Psoas muscle (tissue), 8 donors: Measurements from ENCODE around the gene DBN1. TPM values are rescaled to one million over a fixed set of nuclear protein-coding genes. Genes with fewer than 3 reads are reported as not detected.
A peak's percentile ranks its signal among the peaks of the same experiment; 100 is the strongest.

Experiments used
- ATAC-seq, 4 donors: fragments of 200-7000 bp; cut with Tn5 transposase; one replicate each; pipeline ENCODE4 v1.9.1; 2020; ENCODE audit warnings: moderate library complexity in 3 of 4, mild to moderate bottlenecking in 2 of 4
- DNase-seq, 2 donors: peaks; one replicate each; pipeline ENCODE4 v3.0.0-alpha.2; 2020
- H3K27ac ChIP-seq: fragments of 200-600 bp; one replicate; pipeline ENCODE4 v1.8.0; 2022
- H3K27me3 ChIP-seq, 3 donors: fragments of 200-600 bp in 1 of 3; one replicate each; pipeline versions ENCODE4 v1.6.1 to v1.8.0; 2013 to 2022; ENCODE audit warnings: low read length in 2 of 3, mild to moderate bottlenecking in 2 of 3, moderate library complexity in 1 of 3; ENCODE audit not compliant: insufficient read depth in 3 of 3
- H3K36me3 ChIP-seq, 2 donors: fragments of 200-600 bp in 1 of 2; one replicate each; pipeline versions ENCODE4 v1.6.1 to v1.8.0; 2013 to 2022; ENCODE audit warnings: low read depth in 1 of 2, mild to moderate bottlenecking in 1 of 2, moderate library complexity in 1 of 2; ENCODE audit not compliant: insufficient read depth in 1 of 2
- H3K4me1 ChIP-seq: fragments of 200-600 bp; one replicate; pipeline ENCODE4 v1.8.0; 2022
- H3K4me3 ChIP-seq: fragments of 200-600 bp; one replicate; pipeline ENCODE4 v1.8.0; 2022; ENCODE audit warnings: mild to moderate bottlenecking
- H3K9me3 ChIP-seq: fragments of 200-600 bp; one replicate; pipeline ENCODE4 v1.8.0; 2022
- WGBS, 3 donors: extraction: QIAGEN DNeasy Blood & Tissue Kit; methylation state at CpG; one replicate each; pipeline versions ENCODE4 v1.1.6 to v1.1.7; 2013; 5-methylcytosine and 5-hydroxymethylcytosine counted together
- intact Hi-C, 2 donors: fragments of 100-400 bp; cut with DNase I; formaldehyde crosslinking; loops; one replicate each; pipeline versions ENCODE4 v1.11.0 to v1.14.2; 2022
- polyA plus RNA-seq, 3 donors: library from polyadenylated mRNA; stranded (reverse); fragments of 200-250 nt; gene quantifications; one replicate each; pipeline ENCODE4 v1.2.3, GENCODE V29; 2013
- total RNA-seq, 4 donors: library from RNA; stranded (reverse); fragmentation: NEBNext Ultra II Directional in 2 of 4; extraction: Animal tissue kit (Norgen Biotek cat#: 25700) in 2 of 4; gene quantifications; one replicate each; pipeline versions ENCODE4 v1.2.1 to v1.2.4, GENCODE V29; 2021 to 2023
- TF ChIP-seq, protein P1 (sequence below): fragments of 200-600 bp; IDR thresholded peaks from one replicate; pipeline ENCODE4 v1.8.0; 2022; ENCODE audit warnings: antibody characterized with exemption
- donor health status: healthy with polysubstance abuse.
- donor health status: DM: no; HTN: no; CAD: no; lungs with moderate emphysema.
- donor health status: Bipolar disorder and iron deficiency.
- donor health status: healthy.
- donor health status: DM: yes; HTN: yes; CAD: no.
- donor health status: DM: no; HTN: no; CAD: no.
- donor health status: DM: no; HTN: no; CAD: no.
- donor health status: DM: yes; HTN: yes; CAD: no.

Gene DBN1
- total and polyA plus RNA-seq, 7 donors, result 8.1 to 28.4 (median 20.8) TPM

GRCh38 chr5:177496070-177496726 is 22.8 kb upstream of the DBN1 start:
- no peak for DNase-seq
- WGBS, 3 donors, result 18 to 28% (median 26%) methylated on average over 12 of the region's 12 CpGs
- H3K4me1 ChIP-seq, result peaks cover 39% of the 10 kb centered on the region
- intact Hi-C loops, result no loop called here
- peaks cover 0 to 34% of the 10 kb centered on the region in 2 donors for H3K36me3 ChIP-seq
- H3K27ac ChIP-seq, result peak overlapping the region; percentile 94
- H3K4me3 ChIP-seq, result peak overlapping the region; percentile 85
- peak in 1 of 4 donors; percentile 1 for ATAC-seq
- H3K27me3 ChIP-seq, result no peaks in the 10 kb centered on the region
- no peaks in the 10 kb centered on the region for H3K9me3 ChIP-seq
- TF ChIP-seq, protein P1, sequence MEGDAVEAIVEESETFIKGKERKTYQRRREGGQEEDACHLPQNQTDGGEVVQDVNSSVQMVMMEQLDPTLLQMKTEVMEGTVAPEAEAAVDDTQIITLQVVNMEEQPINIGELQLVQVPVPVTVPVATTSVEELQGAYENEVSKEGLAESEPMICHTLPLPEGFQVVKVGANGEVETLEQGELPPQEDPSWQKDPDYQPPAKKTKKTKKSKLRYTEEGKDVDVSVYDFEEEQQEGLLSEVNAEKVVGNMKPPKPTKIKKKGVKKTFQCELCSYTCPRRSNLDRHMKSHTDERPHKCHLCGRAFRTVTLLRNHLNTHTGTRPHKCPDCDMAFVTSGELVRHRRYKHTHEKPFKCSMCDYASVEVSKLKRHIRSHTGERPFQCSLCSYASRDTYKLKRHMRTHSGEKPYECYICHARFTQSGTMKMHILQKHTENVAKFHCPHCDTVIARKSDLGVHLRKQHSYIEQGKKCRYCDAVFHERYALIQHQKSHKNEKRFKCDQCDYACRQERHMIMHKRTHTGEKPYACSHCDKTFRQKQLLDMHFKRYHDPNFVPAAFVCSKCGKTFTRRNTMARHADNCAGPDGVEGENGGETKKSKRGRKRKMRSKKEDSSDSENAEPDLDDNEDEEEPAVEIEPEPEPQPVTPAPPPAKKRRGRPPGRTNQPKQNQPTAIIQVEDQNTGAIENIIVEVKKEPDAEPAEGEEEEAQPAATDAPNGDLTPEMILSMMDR, result peak; percentile 30

GRCh38 chr5:177495243-177496060 is 22.0 kb upstream of the DBN1 start:
- peaks cover 39% of the 10 kb centered on the region for H3K4me1 ChIP-seq
- H3K27ac ChIP-seq, result peak overlapping the region; percentile 94
- peaks cover 0 to 42% of the 10 kb centered on the region in 2 donors for H3K36me3 ChIP-seq
- ATAC-seq, result no peak
- TF ChIP-seq, protein P1, result no peak
- peak; percentile 67 to 74 for DNase-seq
- peak overlapping the region; percentile 85 for H3K4me3 ChIP-seq
- intact Hi-C loops, result no loop called here
- H3K9me3 ChIP-seq, result no peaks in the 10 kb centered on the region
- no peaks in the 10 kb centered on the region for H3K27me3 ChIP-seq
- 44 to 49% (median 46%) methylated on average over 12 to 14 of the region's 14 CpGs for WGBS, 3 donors

DNA sequence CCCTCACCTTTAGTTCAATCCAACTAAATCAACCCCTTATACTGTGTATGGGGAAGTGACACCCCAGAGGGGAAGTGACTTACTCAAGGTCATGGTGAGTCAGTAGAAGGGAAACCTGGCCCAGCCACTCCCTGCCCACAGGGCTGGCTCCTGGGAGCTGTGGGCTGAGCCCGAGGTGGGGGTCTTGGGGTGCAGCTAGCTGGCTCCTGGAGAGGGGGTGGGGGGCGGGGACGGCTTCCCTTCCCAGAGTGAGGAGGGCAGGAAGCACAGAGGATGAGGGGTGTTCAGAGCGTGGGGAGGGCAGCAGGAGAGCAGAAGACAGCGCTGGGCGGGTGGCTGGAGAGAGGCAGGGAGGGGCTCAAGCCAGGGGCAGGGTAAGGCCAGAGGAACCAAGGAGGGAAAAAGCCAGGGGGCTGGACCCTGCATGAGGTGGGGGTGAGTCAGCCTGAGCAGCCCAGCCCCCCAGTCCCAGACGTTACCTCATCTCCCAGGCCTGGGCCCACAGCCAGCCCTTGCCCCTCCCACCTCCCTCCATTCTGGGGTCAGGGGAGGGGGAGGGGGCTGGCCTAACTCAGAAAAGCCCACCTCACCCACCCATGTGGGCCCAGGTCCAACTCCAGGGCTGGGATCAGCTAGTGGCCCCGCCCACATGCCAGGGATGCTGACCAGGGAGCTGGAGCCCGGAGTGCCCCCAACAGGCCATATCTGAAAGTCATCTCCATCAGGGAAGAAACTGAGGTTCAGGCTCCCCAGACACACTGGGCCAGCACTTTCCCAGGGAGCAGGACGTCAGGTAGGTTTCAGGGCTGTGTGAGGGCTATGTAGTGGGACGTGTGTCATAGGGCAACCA is 21.1 kb upstream of the DBN1 start:
- Histone ChIP-seq H3K9me3 (no peaks in the 10 kb centered on the region), H3K4me3 (peak overlapping the region; percentile 85), H3K27me3 (no peaks in the 10 kb centered on the region), H3K27ac (peak overlapping the region; percentile 94), H3K4me1 (peaks cover 39% of the 10 kb centered on the region), H3K36me3 (peaks cover 0 to 50% of the 10 kb centered on the region in 2 donors)
- intact Hi-C loops, result no loop called here
- ATAC-seq, result peak in 2 of 4 donors; percentile 18 to 27
- TF ChIP-seq, protein P1, result no peak
- WGBS, 3 donors, result 50 to 54% (median 50%) methylated on average over 10 to 11 of the region's 11 CpGs
- peak; percentile 69 to 83 for DNase-seq

DNA sequence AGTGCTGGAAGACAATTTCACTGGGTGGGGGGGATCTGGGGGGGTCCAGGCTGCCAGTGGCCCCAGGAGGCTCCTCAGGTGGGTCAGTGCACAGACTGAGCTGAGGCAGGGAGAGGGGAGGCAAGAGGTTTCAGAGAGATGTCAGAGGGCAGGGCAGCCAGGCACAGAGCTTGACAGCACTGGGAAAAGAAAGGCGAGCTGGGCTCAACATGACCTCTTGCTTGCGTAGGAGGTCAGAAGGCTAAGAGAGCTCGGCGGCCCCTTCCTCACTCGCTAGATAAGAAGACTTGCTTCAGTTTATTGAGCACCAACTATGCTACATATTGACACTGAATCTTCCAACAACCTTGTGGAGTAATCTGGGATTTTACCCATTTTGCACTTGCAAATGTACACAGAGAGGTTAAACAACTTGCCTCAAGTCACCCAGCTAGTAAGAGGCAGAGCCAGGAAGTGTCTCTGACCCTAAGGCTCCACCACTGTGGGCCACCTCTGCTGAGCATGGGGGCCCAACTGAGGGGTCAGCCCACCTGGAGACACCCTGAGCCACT is 20.4 kb upstream of the DBN1 start:
- Histone ChIP-seq H3K9me3 (no peaks in the 10 kb centered on the region), H3K27me3 (no peaks in the 10 kb centered on the region), H3K4me1 (peaks cover 39% of the 10 kb centered on the region), H3K36me3 (peaks cover 0 to 57% of the 10 kb centered on the region in 2 donors), H3K27ac (peak overlapping the region; percentile 94), H3K4me3 (no peak overlapping the region)
- TF ChIP-seq, protein P1, result no peak
- intact Hi-C loops, result no loop called here
- WGBS, 3 donors, result 78 to 92% (median 85%) methylated on average over 5 of the region's 5 CpGs
- no peak for ATAC-seq
- no peak for DNase-seq
